Frontal cortex (tissue), 4 donors: ENCODE data around the gene STAC3. TPM values are rescaled to one million over a fixed set of nuclear protein-coding genes. Genes with fewer than 3 reads are reported as not detected.

Source experiments
- DNase-seq, 2 donors: peaks; one replicate each; pipeline ENCODE4 v3.0.0; 2012; ENCODE audit warnings: low spot score in 2 of 2
- FAIRE-seq: peaks from 2 replicates; lab custom pipeline; 2012; peaks lifted over from hg19 to GRCh38; lab: Jason Lieb, UNC
- small RNA-seq: library from RNA; depleted of rRNA; stranded (forward); fragments of <200 nt; gene quantifications from one replicate; pipeline ENCODE3, GENCODE V24; 2014
- total RNA-seq: library from RNA; depleted of rRNA; stranded (reverse); fragments of >200 nt; gene quantifications from one replicate; pipeline ENCODE4 v1.2.3, GENCODE V29; 2014
- donor health status: control.
- donor health status: control.
- donor health status: control.

The STAC3 gene
- total RNA-seq, 1 donor from 2014 or later, result 1.6 TPM

GRCh38 chr12:57201219-57201618, 49.8 kb downstream of the STAC3 start:
- FAIRE-seq (no peak), DNase-seq (no peak)

GRCh38 chr12:57200497-57200896, 50.5 kb downstream of the STAC3 start:
- no peak for DNase-seq
- no peak for FAIRE-seq

- FAIRE-seq (no peak), DNase-seq (no peak)
Measured at GRCh38 chr12:57199191-57199590, 51.8 kb downstream of the STAC3 start.

GRCh38 chr12:57198329-57198728, 52.7 kb downstream of the STAC3 start:
- DNase-seq, result no peak
- no peak for FAIRE-seq

- no peak for FAIRE-seq
Measured at GRCh38 chr12:57196956-57197355, 54.0 kb downstream of the STAC3 start.

GRCh38 chr12:57196439-57196838, 54.5 kb downstream of the STAC3 start:
- FAIRE-seq, result no peak
- no peak for DNase-seq

More at GRCh38 chr12:57196956-57197355, 54.0 kb downstream of the STAC3 start:
- DNase-seq, result no peak

- no peak for FAIRE-seq
- DNase-seq, result no peak
Measured at GRCh38 chr12:57195611-57196371, 55.2 kb downstream of the STAC3 start.

- no peak for FAIRE-seq
- no peak for DNase-seq
Measured at GRCh38 chr12:57195186-57195585, 55.8 kb downstream of the STAC3 start.

GRCh38 chr12:57194253-57194652, 56.7 kb downstream of the STAC3 start:
- DNase-seq (no peak), FAIRE-seq (no peak)

GRCh38 chr12:57193706-57194245, 57.2 kb downstream of the STAC3 start:
- FAIRE-seq (no peak), DNase-seq (no peak)

Small RNA genes within 50 kb of the gene (small RNA-seq; reads per million reads assigned to genes)
- not detected for gene MIR1228

Other genes with a start within 250 kb of the STAC3 start
- 8.2 TPM for gene ZBTB39, start 244.6 kb downstream of the STAC3 start, total RNA-seq
- gene TAC3, start 234.7 kb downstream of the STAC3 start, total RNA-seq, result 0.82 TPM
- not detected for gene MYO1A, start 201.1 kb downstream of the STAC3 start, total RNA-seq
- gene NEMP1, start 172.4 kb downstream of the STAC3 start, total RNA-seq, result 5.3 TPM
- gene NAB2, start 162.1 kb downstream of the STAC3 start, total RNA-seq, result 30.2 TPM
- 2.4 TPM for gene STAT6, start 139.8 kb downstream of the STAC3 start, total RNA-seq
- gene LRP1, start 122.7 kb downstream of the STAC3 start, total RNA-seq, result 63.2 TPM
- gene LRP1-AS, start 103.6 kb downstream of the STAC3 start, total RNA-seq, result not detected
- 0.82 TPM for gene NXPH4, start 34.4 kb downstream of the STAC3 start, total RNA-seq
- 28.9 TPM for gene SHMT2, start 21.5 kb downstream of the STAC3 start, total RNA-seq
- gene R3HDM2, start 179.9 kb upstream of the STAC3 start, total RNA-seq, result 17.1 TPM
- not detected for gene INHBC, start 183.6 kb upstream of the STAC3 start, total RNA-seq
- gene INHBE, start 204.1 kb upstream of the STAC3 start, total RNA-seq, result not detected
- under 0.01 TPM for gene GLI1, start 208.6 kb upstream of the STAC3 start, total RNA-seq
- gene ARHGAP9, start 228.7 kb upstream of the STAC3 start, total RNA-seq, result 1.2 TPM
- gene MARS1, start 236.9 kb upstream of the STAC3 start, total RNA-seq, result 82.3 TPM